Islet of Langerhans (tissue), 1 donor: ENCODE data around the gene HADH.

Source experiments
- FAIRE-seq: peaks from one replicate; lab custom pipeline; 2011; peaks lifted over from hg19 to GRCh38; lab: Jason Lieb, UNC

Gene HADH

DNA sequence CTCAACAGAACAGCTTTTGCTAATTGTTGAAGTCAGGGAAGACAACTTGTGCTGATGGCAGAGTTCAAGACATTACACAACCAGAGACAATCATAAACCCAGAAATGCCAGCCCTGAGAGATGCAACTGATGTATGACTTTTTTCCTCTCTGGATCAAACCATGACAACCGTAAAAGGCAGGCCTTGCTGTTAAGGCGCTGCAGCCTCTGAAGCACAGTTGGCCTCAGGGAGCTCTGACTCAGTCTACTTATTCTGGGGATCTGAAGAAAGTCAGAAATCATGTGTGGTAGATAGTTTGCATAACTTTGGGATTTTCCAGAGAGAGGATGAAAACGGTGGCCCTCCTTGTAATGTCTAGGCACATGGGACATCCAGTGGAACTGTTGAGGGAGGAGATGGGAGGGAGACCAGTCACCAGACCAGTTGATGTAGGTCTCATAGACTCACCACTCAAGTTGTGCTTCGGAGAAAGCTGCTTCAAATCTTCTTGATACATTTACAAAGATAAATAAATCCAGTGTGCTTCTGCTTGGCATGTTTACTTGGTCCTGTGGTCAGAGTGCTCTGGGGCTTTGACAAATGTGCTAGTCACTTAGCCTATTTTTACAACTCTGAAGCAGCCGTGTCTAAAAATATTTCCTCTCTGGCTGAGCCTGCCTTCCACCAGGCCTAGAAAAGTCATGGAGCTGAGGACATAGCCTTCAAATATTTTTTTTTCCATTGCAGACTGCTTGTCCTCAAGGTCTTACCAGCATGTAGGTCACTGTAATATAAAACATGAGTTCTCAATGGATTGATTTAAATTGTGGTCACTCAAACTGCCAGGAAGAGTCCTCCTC is 7.5 kb downstream of the HADH start:
- FAIRE-seq = peak; percentile 86

GRCh38 chr4:107997794-107998193 is 8.1 kb downstream of the HADH start:
- no peak for FAIRE-seq

GRCh38 chr4:107999932-108000539 is 10.3 kb downstream of the HADH start:
- FAIRE-seq = no peak

DNA sequence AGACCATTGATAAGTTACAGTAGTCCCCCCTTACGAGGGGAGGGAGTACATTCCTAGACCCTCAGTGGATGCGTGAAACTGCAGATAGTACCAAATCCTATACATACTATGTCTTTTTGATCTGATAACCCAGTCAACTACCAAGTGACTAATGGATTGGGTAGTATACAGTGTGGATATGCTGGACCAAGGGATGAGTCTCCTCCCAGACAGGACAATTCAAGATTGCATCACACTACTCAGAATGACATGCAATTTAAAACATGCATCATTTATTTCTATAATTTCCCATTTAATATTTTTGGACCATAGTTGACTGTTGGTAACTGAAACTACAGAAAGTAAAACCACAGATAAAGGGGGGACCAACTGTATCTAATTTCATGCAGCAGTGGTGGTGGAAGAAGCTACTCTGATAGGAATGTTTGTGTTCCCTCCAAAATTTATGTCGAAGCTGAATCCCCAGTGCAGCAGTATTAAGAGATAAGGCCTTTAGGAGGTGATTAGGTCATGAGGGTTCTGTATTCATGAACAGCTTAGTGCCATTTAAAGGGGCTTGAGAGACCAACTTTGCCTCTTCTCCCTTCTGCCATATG is 11.9 kb downstream of the HADH start:
- FAIRE-seq = no peak

DNA sequence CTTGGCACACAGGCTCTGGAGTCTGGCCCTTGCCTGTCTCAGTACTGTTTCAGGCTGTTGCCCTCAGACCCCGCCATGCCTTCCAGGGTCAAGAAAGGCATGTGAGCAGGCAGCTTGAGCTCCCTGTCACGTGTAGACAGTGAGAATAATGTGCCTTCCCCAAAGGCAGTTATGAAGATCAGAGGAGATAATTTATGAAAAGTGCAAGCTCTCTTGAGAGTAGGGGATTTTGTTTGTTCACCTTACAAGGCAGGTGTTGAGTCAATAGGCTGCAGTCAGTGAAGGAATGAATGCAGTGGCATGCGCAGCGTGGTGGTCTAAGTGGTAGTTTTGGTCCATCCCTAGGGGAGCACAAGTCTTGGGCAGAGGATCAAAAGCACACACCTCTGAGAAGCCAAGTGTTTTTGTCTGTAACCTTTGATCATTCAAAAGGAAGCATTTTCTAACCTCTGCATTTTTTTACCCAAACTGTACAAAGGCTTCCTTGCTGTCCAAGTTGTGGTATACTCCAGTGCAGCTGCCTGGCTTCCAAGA is 14.4 kb downstream of the HADH start:
- no peak for FAIRE-seq

DNA sequence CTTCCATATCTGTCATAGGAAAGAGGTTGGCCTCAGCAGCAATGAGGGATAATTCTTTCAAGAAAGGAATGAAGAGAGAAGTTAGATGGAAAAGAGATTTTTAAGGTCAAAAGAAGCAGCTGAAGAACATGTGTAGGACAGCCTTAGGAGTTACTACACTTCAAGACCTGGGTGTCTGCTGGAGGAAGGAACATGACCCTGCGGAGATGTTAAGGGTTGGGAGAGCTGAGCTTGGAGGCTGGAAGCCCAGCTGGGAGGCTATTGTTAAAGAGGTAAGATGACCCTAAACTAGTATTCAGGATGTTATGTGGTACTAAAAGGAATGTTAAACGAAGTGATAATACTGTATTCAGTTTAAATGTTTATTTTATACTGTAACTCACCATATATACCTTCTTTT is 15.0 kb downstream of the HADH start:
- no peak for FAIRE-seq

DNA sequence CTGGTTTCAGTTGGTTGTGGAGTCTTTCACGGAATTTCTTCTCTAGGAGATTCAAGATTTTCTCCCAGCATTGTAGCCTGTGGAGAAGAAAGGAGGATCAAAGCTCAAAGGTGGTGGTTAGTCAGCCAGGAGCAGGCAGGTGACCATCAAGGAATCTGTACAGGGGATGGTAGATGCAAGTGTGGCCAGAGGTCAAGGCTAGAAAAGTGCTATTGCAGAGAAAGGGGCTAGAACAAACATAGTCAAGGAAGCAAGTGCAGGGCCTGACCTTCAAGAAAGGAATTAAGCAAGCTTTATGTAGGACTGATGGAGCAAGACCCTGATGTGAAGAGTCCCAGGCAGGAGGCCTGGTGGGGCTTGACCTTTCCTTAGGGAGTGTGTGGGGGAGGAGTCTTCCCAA is 16.1 kb downstream of the HADH start:
- no peak for FAIRE-seq

GRCh38 chr4:108006361-108006760 is 16.7 kb downstream of the HADH start:
- no peak for FAIRE-seq

DNA sequence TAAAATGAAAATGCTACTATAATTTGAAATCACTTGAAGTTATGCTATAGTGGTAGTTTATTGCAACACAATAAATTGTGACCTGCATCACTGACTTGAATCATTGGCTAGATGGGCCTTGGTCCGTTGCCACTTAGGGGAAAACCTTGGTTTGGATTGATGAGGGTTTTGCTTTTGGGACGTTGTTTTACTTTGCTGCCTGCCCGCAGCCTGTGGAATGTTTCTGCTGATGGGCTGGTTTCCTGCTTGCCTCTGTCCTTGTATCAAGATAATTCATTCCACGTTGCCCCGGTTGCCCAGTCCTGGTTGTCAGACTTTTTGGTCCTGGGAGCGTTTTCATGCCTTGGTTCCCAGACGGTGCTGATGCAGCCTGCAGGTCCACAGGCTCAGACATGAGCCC is 18.3 kb downstream of the HADH start:
- no peak for FAIRE-seq

- FAIRE-seq = no peak
Observed at GRCh38 chr4:108008721-108009120, 19.0 kb downstream of the HADH start.

- no peak for FAIRE-seq
Observed at GRCh38 chr4:108010167-108010566, 20.5 kb downstream of the HADH start.

DNA sequence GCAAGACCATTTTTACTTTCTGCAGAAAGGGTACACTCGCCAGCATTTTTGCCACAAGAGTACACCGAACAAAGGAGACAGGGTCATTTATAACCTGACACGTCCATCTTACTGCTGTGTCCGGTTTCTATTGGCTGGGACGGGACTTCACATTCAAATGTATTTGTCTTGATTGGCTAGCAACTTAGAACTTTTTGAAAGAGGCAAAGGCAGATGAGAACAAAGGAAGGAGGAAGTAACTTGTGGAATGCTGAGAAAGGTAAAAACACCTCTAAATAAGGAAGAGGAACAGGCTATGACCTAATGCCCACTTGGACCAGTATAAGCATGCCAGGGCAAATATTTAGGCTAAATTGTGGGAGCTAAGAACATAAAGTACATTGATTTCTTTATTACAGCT is 22.7 kb downstream of the HADH start:
- FAIRE-seq = peak; percentile 51

DNA sequence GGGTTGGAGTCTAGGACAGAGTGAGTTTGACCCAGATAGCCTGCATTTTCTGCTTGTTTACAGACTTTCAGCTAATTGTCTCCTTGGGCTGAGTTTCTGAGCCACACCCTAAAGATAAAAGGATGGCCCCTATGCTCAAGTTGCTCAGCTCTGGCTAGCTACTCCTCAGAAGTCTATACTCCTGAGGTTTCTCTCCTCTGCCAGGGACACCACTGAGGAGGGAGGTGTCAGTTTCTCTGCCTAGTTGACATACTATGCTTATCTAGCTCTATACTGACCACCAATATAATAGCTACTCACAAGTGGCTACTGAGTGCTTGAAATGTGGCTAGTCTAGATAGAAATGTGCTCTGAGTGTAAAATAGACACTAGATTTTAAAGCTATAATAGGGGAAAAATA is 23.6 kb downstream of the HADH start:
- FAIRE-seq = no peak

GRCh38 chr4:108013955-108014354 is 24.3 kb downstream of the HADH start:
- no peak for FAIRE-seq

DNA sequence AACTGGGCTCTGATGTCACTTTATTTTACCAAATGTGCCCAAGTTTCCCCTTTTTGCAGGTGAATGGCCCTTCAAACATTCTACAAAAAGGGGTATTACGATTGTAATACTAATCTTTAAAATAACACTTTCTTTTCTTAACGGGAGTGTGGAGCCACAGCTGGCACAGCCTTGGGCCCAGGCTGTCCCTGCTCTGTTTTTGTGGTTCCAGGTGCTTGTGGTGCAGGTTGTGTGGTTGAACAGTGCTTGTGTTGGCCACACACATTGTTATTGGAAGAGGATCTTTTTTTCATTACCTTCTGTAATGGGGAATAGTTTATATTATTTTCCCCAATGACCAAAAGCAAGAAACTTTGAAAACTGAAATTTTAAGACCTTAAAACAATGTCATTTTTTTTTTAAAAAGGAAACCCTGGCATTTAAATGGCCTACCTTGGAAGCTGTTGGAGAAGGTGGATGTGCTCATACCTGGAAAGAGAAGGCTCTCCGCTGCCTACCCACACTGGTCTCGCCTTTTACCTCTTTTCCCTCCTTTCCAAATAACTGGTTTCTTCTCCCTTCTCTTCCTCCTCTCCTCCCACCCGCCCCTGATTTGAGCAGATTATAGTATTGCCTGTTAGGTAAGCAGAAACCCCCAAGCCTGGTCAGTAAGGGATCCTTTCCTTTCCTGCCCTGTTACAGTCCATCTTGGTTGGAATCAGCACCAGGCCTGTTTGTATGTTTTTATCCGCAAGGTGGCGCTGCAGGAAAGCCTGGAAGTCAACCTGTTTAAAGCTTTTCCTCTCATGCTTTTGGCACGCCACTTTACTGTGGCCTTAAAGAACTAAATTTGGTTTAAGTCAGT is 28.6 kb downstream of the HADH start:
- FAIRE-seq = peak; percentile 98

GRCh38 chr4:108018884-108019187 is 29.1 kb downstream of the HADH start:
- FAIRE-seq = no peak

DNA sequence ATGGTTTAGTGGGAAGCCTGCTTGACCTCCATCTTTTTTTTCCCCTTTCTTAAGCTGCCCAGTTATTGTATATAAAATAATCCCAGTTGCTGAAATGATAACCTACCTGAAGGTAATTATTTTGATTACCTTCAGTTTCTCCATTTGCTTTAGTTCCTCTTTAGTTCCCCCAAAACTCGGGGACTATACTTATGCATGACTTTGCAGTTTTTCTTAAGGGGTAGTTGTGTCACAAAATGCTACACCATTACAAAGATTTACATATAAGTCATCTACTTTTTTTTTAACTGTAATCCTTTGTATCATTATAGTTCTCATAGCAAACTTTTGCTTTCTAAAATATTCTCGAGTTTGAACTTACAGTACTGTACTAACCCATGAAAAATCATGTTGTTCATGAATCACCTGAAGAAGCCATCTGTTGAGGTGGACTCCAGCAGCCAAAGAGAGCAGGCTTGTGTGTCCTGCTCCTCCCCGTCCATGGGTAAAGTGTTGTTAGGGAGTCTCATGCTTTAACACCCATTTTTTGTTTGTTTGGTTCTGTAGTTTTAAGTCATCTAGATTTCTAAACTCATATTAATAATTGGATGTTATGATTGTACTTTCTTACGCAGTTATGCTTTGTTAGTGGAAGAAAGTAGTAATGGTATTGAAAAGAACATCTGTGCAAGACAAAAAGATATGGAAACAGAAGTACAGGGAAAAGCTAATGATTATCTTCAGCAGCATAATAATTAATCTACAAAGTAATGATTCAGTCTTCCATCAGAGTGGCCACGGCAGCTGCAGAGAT is 34.6 kb downstream of the HADH start:
- peak; percentile 65 for FAIRE-seq

- no peak for FAIRE-seq
Observed at GRCh38 chr4:108024878-108025165, 35.1 kb downstream of the HADH start.

- no peak for FAIRE-seq
Observed at GRCh38 chr4:108029016-108029720, 39.5 kb downstream of the HADH start.

- FAIRE-seq = no peak
Observed at GRCh38 chr4:108029731-108030130, 40.0 kb downstream of the HADH start.

- no peak for FAIRE-seq
Observed at GRCh38 chr4:108030332-108030731, 40.6 kb downstream of the HADH start.
